Stimulated activated naive CD8-positive, alpha-beta T cell treated with anti-CD3 and anti-CD28 coated beads, Interleukin-15, amount 100 ng/mL, for 72 hours (primary cell): ENCODE results near the gene FRYL.

Experiments
- ATAC-seq: fragments of 150-1000 bp; cut with Tn5 transposase; 2 replicates; pipeline ENCODE4 v1.10.0; 2021; ENCODE audit warnings: mild to moderate bottlenecking, moderate library complexity
- DNase-seq, 2 donors: peaks; one replicate each; pipeline ENCODE4 v3.0.0; 2021 to 2022
- H3K27ac Mint-ChIP-seq, 2 donors: one replicate each; pipeline ENCODE4 v1.8.0; 2022; ENCODE audit warnings: mild to moderate bottlenecking in 2 of 2, mixed read lengths in 2 of 2, moderate library complexity in 2 of 2
- H3K27me3 Mint-ChIP-seq: one replicate; pipeline ENCODE4 v1.8.0; 2022; ENCODE audit warnings: mixed read lengths
- H3K4me1 Mint-ChIP-seq: one replicate; pipeline ENCODE4 v1.8.0; 2022; ENCODE audit warnings: mild to moderate bottlenecking, mixed read lengths
- H3K4me3 Mint-ChIP-seq, 2 donors: one replicate each; pipeline ENCODE4 v1.8.0; 2022; ENCODE audit warnings: mild to moderate bottlenecking in 2 of 2, mixed read lengths in 2 of 2, moderate library complexity in 1 of 2
- H3K9me3 Mint-ChIP-seq, 2 donors: one replicate each; pipeline ENCODE4 v1.8.0; 2022; ENCODE audit warnings: mixed read lengths in 2 of 2

The FRYL gene

GRCh38 chr4:48604041-48604440, 176.0 kb downstream of the FRYL start:
- H3K27me3 Mint-ChIP-seq, result no peaks in the 10 kb centered on the region
- no peak for ATAC-seq
- H3K4me1 Mint-ChIP-seq, result no peaks in the 10 kb centered on the region
- H3K4me3 Mint-ChIP-seq, result no peak overlapping the region
- DNase-seq, result no peak
- no peaks in the 10 kb centered on the region for H3K9me3 Mint-ChIP-seq
- no peak overlapping the region for H3K27ac Mint-ChIP-seq

GRCh38 chr4:48603366-48604003, 176.6 kb downstream of the FRYL start:
- no peak for DNase-seq
- Mint-ChIP-seq H3K27me3 (no peaks in the 10 kb centered on the region), H3K4me3 (no peak overlapping the region), H3K9me3 (no peaks in the 10 kb centered on the region), H3K27ac (no peak overlapping the region), H3K4me1 (no peaks in the 10 kb centered on the region)
- ATAC-seq, result no peak

GRCh38 chr4:48602763-48603162, 177.3 kb downstream of the FRYL start:
- Mint-ChIP-seq H3K27ac (no peak overlapping the region), H3K27me3 (no peaks in the 10 kb centered on the region), H3K4me1 (no peaks in the 10 kb centered on the region), H3K9me3 (no peaks in the 10 kb centered on the region), H3K4me3 (no peak overlapping the region)
- ATAC-seq (no peak), DNase-seq (no peak)

GRCh38 chr4:48602222-48602621, 177.9 kb downstream of the FRYL start:
- Mint-ChIP-seq H3K4me3 (no peak overlapping the region), H3K27me3 (no peaks in the 10 kb centered on the region), H3K27ac (no peak overlapping the region), H3K4me1 (no peaks in the 10 kb centered on the region), H3K9me3 (no peaks in the 10 kb centered on the region)
- ATAC-seq (no peak), DNase-seq (no peak)

GRCh38 chr4:48596336-48596735, 183.7 kb downstream of the FRYL start:
- Mint-ChIP-seq H3K9me3 (no peaks in the 10 kb centered on the region), H3K27me3 (no peaks in the 10 kb centered on the region), H3K4me1 (no peaks in the 10 kb centered on the region), H3K4me3 (no peak overlapping the region), H3K27ac (no peak overlapping the region)
- ATAC-seq (no peak), DNase-seq (no peak)

GRCh38 chr4:48594180-48594579, 185.9 kb downstream of the FRYL start:
- no peaks in the 10 kb centered on the region for H3K27me3 Mint-ChIP-seq
- no peaks in the 10 kb centered on the region for H3K9me3 Mint-ChIP-seq
- no peak overlapping the region for H3K4me3 Mint-ChIP-seq
- H3K4me1 Mint-ChIP-seq, result peaks cover 3% of the 10 kb centered on the region
- ATAC-seq (no peak), DNase-seq (no peak)
- peak overlapping the region; percentile 48 to 90 for H3K27ac Mint-ChIP-seq

- DNase-seq (no peak), ATAC-seq (no peak)
- H3K27ac Mint-ChIP-seq, result peak overlapping the region; percentile 4 to 30
- H3K4me3 Mint-ChIP-seq, result no peak overlapping the region
- no peaks in the 10 kb centered on the region for H3K27me3 Mint-ChIP-seq
- no peaks in the 10 kb centered on the region for H3K9me3 Mint-ChIP-seq
- peaks cover 16% of the 10 kb centered on the region for H3K4me1 Mint-ChIP-seq
Measured at GRCh38 chr4:48591372-48591771, 188.7 kb downstream of the FRYL start.

- DNase-seq (no peak), ATAC-seq (no peak)
- H3K4me1 Mint-ChIP-seq, result peaks cover 16% of the 10 kb centered on the region
- no peaks in the 10 kb centered on the region for H3K27me3 Mint-ChIP-seq
- no peak overlapping the region for H3K4me3 Mint-ChIP-seq
- no peaks in the 10 kb centered on the region for H3K9me3 Mint-ChIP-seq
- H3K27ac Mint-ChIP-seq, result no peak overlapping the region
Measured at GRCh38 chr4:48590884-48591283, 189.2 kb downstream of the FRYL start.

GRCh38 chr4:48589098-48589445, 191.0 kb downstream of the FRYL start:
- no peak for ATAC-seq
- DNase-seq, result no peak
- Mint-ChIP-seq H3K27me3 (no peaks in the 10 kb centered on the region), H3K9me3 (no peaks in the 10 kb centered on the region), H3K4me1 (peaks cover 16% of the 10 kb centered on the region), H3K27ac (no peak overlapping the region), H3K4me3 (no peak overlapping the region)

- ATAC-seq, result peak; percentile 33
- H3K27ac Mint-ChIP-seq, result peak overlapping the region in 1 of 2 donors; percentile 59
Measured at GRCh38 chr4:48588230-48589097, 191.6 kb downstream of the FRYL start.

GRCh38 chr4:48585401-48585800, 194.7 kb downstream of the FRYL start:
- ATAC-seq, result no peak

More at GRCh38 chr4:48588230-48589097, 191.6 kb downstream of the FRYL start:
- H3K4me3 Mint-ChIP-seq, result no peak overlapping the region
- H3K4me1 Mint-ChIP-seq, result peaks cover 16% of the 10 kb centered on the region
- DNase-seq, result no peak
- no peaks in the 10 kb centered on the region for H3K9me3 Mint-ChIP-seq
- no peaks in the 10 kb centered on the region for H3K27me3 Mint-ChIP-seq

GRCh38 chr4:48578132-48578968, 201.7 kb downstream of the FRYL start:
- no peaks in the 10 kb centered on the region for H3K4me1 Mint-ChIP-seq
- no peak overlapping the region for H3K27ac Mint-ChIP-seq
- peak; percentile 53 for ATAC-seq
- H3K4me3 Mint-ChIP-seq, result no peak overlapping the region
- peak; percentile 6 to 21 for DNase-seq
- no peaks in the 10 kb centered on the region for H3K9me3 Mint-ChIP-seq
- H3K27me3 Mint-ChIP-seq, result no peaks in the 10 kb centered on the region

More at GRCh38 chr4:48585401-48585800, 194.7 kb downstream of the FRYL start:
- Mint-ChIP-seq H3K9me3 (no peaks in the 10 kb centered on the region), H3K27me3 (no peaks in the 10 kb centered on the region), H3K27ac (no peak overlapping the region), H3K4me3 (no peak overlapping the region), H3K4me1 (peaks cover 16% of the 10 kb centered on the region)
- DNase-seq, result no peak

- Mint-ChIP-seq H3K9me3 (no peaks in the 10 kb centered on the region), H3K4me1 (no peaks in the 10 kb centered on the region), H3K4me3 (no peak overlapping the region), H3K27ac (no peak overlapping the region), H3K27me3 (no peaks in the 10 kb centered on the region)
- ATAC-seq (no peak), DNase-seq (no peak)
Measured at GRCh38 chr4:48575964-48576363, 204.1 kb downstream of the FRYL start.

GRCh38 chr4:48571471-48571870, 208.6 kb downstream of the FRYL start:
- Mint-ChIP-seq H3K4me1 (no peaks in the 10 kb centered on the region), H3K4me3 (no peak overlapping the region), H3K27me3 (no peaks in the 10 kb centered on the region), H3K27ac (no peak overlapping the region), H3K9me3 (no peaks in the 10 kb centered on the region)
- ATAC-seq, result no peak
- DNase-seq, result no peak

GRCh38 chr4:48570646-48571220, 209.3 kb downstream of the FRYL start:
- no peak overlapping the region for H3K4me3 Mint-ChIP-seq
- no peak for DNase-seq

More at GRCh38 chr4:48570646-48571220, 209.3 kb downstream of the FRYL start:
- no peaks in the 10 kb centered on the region for H3K27me3 Mint-ChIP-seq
- H3K9me3 Mint-ChIP-seq, result no peaks in the 10 kb centered on the region
- H3K4me1 Mint-ChIP-seq, result no peaks in the 10 kb centered on the region
- peak; percentile 60 for ATAC-seq
- H3K27ac Mint-ChIP-seq, result no peak overlapping the region
